ENCODE data around the gene HCLS1. TPM values are rescaled to one million over a fixed set of nuclear protein-coding genes. Genes with fewer than 3 reads are reported as not detected.
"Not testable (repeated sequence)": the region's sequence is repeated elsewhere in the genome, so short reads cannot be mapped to it uniquely, and the experiment has no call there.

The HCLS1 gene
- total and polyA plus RNA-seq, 3 experiments from 2014 or later: 184 to 493 (median 197) TPM

DNA sequence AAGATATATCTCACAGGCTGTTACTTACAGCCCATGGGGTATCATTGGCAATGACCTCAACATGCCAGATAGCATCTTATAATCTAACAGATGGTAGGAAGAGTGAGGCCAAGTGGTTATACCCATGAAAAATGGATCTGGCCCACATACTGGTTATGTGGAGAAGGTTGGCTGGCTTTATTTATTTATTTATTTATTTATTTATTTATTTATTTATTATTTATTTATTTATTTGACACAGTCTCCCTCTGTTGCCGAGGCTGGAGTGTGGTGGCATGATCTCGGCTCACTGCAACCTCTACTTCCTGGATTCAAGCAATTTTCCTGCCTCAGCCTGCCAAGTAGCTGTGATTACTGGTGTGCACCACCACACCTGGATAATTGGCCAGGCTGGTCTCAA is 55.9 kb downstream of the HCLS1 start:
- H3K36me3 Mint-ChIP-seq: no peaks in the 10 kb centered on the region
- no peaks in the 10 kb centered on the region for H3K9me3 Mint-ChIP-seq
- no peaks in the 10 kb centered on the region for H3K27me3 Mint-ChIP-seq
- Histone ChIP-seq H3K27ac (ENCODE audit: low read depth, low read length) (no peak overlapping the region), H3K4me1 (ENCODE audit: insufficient read depth, low read length) (no peaks in the 10 kb centered on the region), H3K36me3 (ENCODE audit: insufficient read depth, low read length) (no peaks in the 10 kb centered on the region), H3K27me3 (ENCODE audit: insufficient read depth, low read length, poor library complexity, severe bottlenecking) (no peaks in the 10 kb centered on the region), H3K9me3 (ENCODE audit: low read length) (no peaks in the 10 kb centered on the region), H3K4me3 (ENCODE audit: low read length) (no peak overlapping the region)
- H3K4me3 Mint-ChIP-seq: no peak overlapping the region
- no peaks in the 10 kb centered on the region for H3K4me1 Mint-ChIP-seq
- ChIA-PET CTCF (no interaction called here), POLR2A (no interaction called here)
- no peak overlapping the region for H3K27ac Mint-ChIP-seq
- no peak for DNase-seq

GRCh38 chr3:121601212-121601812 is 59.4 kb downstream of the HCLS1 start:
- Mint-ChIP-seq H3K9me3 (no peaks in the 10 kb centered on the region), H3K27ac (no peak overlapping the region), H3K4me3 (no peak overlapping the region), H3K36me3 (no peaks in the 10 kb centered on the region), H3K27me3 (no peaks in the 10 kb centered on the region), H3K4me1 (no peaks in the 10 kb centered on the region)
- ChIA-PET CTCF (no interaction called here), POLR2A (no interaction called here)
- no peaks in the 10 kb centered on the region for H3K27me3 ChIP-seq (ENCODE audit: insufficient read depth, low read length, poor library complexity, severe bottlenecking)
- no peak overlapping the region for H3K27ac ChIP-seq (ENCODE audit: low read depth, low read length)
- no peaks in the 10 kb centered on the region for H3K4me1 ChIP-seq (ENCODE audit: insufficient read depth, low read length)
- H3K4me3 ChIP-seq (ENCODE audit: low read length): no peak overlapping the region
- no peaks in the 10 kb centered on the region for H3K9me3 ChIP-seq (ENCODE audit: low read length)
- DNase-seq: no peak
- H3K36me3 ChIP-seq (ENCODE audit: insufficient read depth, low read length): no peaks in the 10 kb centered on the region

DNA sequence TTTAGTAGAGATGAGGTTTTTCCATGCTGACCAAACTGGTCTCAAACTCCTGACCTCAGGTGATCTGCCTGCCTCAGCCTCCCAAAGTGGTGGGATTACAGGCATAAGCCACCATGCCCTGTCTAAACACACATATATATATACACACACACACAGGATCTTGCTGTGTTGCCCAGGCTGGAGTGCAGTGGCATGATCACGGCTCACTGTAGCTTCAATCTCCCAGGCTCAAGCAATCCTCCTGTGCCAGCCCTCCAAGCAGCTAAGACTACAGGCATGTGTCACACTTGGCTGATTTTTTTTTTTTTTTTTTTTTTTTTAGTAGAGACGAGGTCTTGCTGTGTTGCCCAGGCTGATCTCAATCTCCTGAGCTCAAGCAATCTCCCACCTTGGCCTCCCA is 60.8 kb downstream of the HCLS1 start:
- H3K27me3 ChIP-seq (ENCODE audit: insufficient read depth, low read length, poor library complexity, severe bottlenecking); H3K4me3 ChIP-seq (ENCODE audit: low read length); H3K9me3 ChIP-seq (ENCODE audit: low read length); CTCF ChIA-PET; DNase-seq; H3K36me3 Mint-ChIP-seq; H3K4me1 Mint-ChIP-seq; H3K27ac ChIP-seq (ENCODE audit: low read depth, low read length); H3K4me1 ChIP-seq (ENCODE audit: insufficient read depth, low read length); H3K27ac Mint-ChIP-seq; H3K9me3 Mint-ChIP-seq; H3K4me3 Mint-ChIP-seq; POLR2A ChIA-PET; H3K27me3 Mint-ChIP-seq; H3K36me3 ChIP-seq (ENCODE audit: insufficient read depth, low read length): not testable (repeated sequence)

GRCh38 chr3:121598564-121598963 is 62.1 kb downstream of the HCLS1 start:
- Mint-ChIP-seq H3K4me3 (no peak overlapping the region), H3K9me3 (no peaks in the 10 kb centered on the region), H3K36me3 (no peaks in the 10 kb centered on the region), H3K27me3 (no peaks in the 10 kb centered on the region), H3K27ac (no peak overlapping the region), H3K4me1 (no peaks in the 10 kb centered on the region)
- ChIA-PET POLR2A (no interaction called here), CTCF (no interaction called here)
- DNase-seq: no peak
- Histone ChIP-seq H3K4me3 (ENCODE audit: low read length) (no peak overlapping the region), H3K27ac (ENCODE audit: low read depth, low read length) (no peak overlapping the region), H3K36me3 (ENCODE audit: insufficient read depth, low read length) (no peaks in the 10 kb centered on the region), H3K4me1 (ENCODE audit: insufficient read depth, low read length) (no peaks in the 10 kb centered on the region), H3K27me3 (ENCODE audit: insufficient read depth, low read length, poor library complexity, severe bottlenecking) (no peaks in the 10 kb centered on the region), H3K9me3 (ENCODE audit: low read length) (no peaks in the 10 kb centered on the region)

DNA sequence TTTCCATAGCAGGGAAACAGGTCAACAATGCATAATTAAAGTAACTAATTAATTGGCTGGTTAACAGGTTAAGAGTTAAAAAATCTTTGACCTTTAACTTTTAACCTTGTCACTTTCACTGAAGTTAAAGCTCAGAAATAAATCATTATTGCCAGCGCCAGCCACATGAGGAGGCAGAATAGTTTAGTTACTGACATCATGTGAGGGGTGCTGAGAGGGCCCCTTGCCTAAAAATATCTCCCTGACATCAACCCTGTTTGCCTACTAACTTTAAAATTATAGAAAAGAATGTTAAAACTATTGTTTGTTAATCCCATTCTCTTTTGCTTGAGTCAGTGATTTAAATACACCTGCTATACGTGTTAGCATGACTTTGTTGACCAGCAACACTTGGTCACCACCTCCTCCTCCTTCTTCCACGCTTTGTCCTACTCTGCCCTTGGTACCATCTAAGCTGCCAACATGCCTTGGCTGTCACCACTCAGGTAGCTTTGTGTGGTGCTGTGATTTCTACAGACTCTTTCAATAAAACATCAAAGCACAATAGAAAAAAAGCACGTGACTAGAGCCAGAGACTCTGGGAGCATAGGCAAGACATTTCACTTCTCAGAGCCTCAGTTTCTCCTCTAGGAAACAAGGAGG is 64.8 kb downstream of the HCLS1 start:
- H3K4me1 Mint-ChIP-seq: no peaks in the 10 kb centered on the region
- no peaks in the 10 kb centered on the region for H3K4me1 ChIP-seq (ENCODE audit: insufficient read depth, low read length)
- ChIA-PET CTCF (no interaction called here), POLR2A (no interaction called here)
- H3K27me3 ChIP-seq (ENCODE audit: insufficient read depth, low read length, poor library complexity, severe bottlenecking): no peaks in the 10 kb centered on the region
- H3K36me3 Mint-ChIP-seq: no peaks in the 10 kb centered on the region
- H3K27me3 Mint-ChIP-seq: no peaks in the 10 kb centered on the region
- DNase-seq: no peak
- no peaks in the 10 kb centered on the region for H3K36me3 ChIP-seq (ENCODE audit: insufficient read depth, low read length)
- H3K4me3 Mint-ChIP-seq: no peak overlapping the region
- H3K27ac Mint-ChIP-seq: no peak overlapping the region
- no peaks in the 10 kb centered on the region for H3K9me3 ChIP-seq (ENCODE audit: low read length)
- H3K9me3 Mint-ChIP-seq: no peaks in the 10 kb centered on the region
- no peak overlapping the region for H3K27ac ChIP-seq (ENCODE audit: low read depth, low read length)
- no peak overlapping the region for H3K4me3 ChIP-seq (ENCODE audit: low read length)

DNA sequence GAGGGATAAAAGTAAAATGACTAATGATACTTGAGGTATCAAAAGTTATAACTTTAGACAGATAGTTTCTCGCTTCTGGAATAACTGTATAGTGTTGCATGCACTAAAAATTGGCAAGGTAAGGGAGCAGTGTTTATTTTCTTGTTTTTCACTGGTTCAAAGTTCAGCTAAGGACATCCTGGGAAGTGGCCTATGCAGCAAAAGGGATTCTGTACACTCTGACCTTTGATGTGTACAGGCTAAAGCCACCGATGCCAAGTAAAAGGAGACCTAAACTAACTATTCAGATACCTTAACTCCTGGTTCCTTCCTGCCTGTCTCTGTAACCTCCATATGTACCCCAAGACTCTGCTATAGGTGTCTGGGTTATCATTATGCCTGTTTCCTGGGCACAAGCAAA is 65.9 kb downstream of the HCLS1 start:
- DNase-seq: no peak

DNA sequence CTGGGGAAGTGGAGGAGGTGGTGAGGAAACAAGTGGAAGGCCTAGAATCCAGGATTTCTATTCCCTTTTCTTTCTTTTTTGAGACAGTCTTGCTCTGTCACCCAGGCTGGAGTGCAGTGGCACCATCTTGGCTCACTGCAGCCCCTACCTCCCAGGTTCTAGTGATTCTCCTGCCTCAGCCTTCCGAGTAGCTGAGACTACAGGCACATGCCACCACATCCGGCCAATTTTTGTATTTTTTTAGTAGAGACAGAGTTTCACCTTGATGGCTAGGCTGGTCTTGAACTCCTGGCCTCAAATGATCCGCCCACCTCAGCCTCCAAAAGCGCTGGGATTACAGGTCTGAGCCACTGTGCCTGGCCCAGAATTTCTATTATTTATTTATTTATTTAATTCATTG is 66.9 kb downstream of the HCLS1 start:
- H3K4me3 Mint-ChIP-seq; H3K9me3 Mint-ChIP-seq; H3K4me1 Mint-ChIP-seq; H3K36me3 ChIP-seq (ENCODE audit: insufficient read depth, low read length); H3K27me3 Mint-ChIP-seq; DNase-seq; H3K27me3 ChIP-seq (ENCODE audit: insufficient read depth, low read length, poor library complexity, severe bottlenecking); POLR2A ChIA-PET; H3K27ac Mint-ChIP-seq; H3K36me3 Mint-ChIP-seq; CTCF ChIA-PET; H3K4me1 ChIP-seq (ENCODE audit: insufficient read depth, low read length); H3K27ac ChIP-seq (ENCODE audit: low read depth, low read length); H3K9me3 ChIP-seq (ENCODE audit: low read length); H3K4me3 ChIP-seq (ENCODE audit: low read length): not testable (repeated sequence)

More for the DNA sequence above, 65.9 kb downstream of the HCLS1 start:
- Histone ChIP-seq H3K36me3 (ENCODE audit: insufficient read depth, low read length) (no peaks in the 10 kb centered on the region), H3K27me3 (ENCODE audit: insufficient read depth, low read length, poor library complexity, severe bottlenecking) (no peaks in the 10 kb centered on the region), H3K27ac (ENCODE audit: low read depth, low read length) (no peak overlapping the region), H3K4me3 (ENCODE audit: low read length) (no peak overlapping the region), H3K9me3 (ENCODE audit: low read length) (no peaks in the 10 kb centered on the region), H3K4me1 (ENCODE audit: insufficient read depth, low read length) (no peaks in the 10 kb centered on the region)
- no peaks in the 10 kb centered on the region for H3K4me1 Mint-ChIP-seq
- ChIA-PET POLR2A (no interaction called here), CTCF (no interaction called here)
- H3K4me3 Mint-ChIP-seq: no peak overlapping the region
- H3K36me3 Mint-ChIP-seq: no peaks in the 10 kb centered on the region
- H3K9me3 Mint-ChIP-seq: no peaks in the 10 kb centered on the region
- peak overlapping the region in 1 of 8 donors; percentile 2 for H3K27ac Mint-ChIP-seq
- H3K27me3 Mint-ChIP-seq: no peaks in the 10 kb centered on the region

DNA sequence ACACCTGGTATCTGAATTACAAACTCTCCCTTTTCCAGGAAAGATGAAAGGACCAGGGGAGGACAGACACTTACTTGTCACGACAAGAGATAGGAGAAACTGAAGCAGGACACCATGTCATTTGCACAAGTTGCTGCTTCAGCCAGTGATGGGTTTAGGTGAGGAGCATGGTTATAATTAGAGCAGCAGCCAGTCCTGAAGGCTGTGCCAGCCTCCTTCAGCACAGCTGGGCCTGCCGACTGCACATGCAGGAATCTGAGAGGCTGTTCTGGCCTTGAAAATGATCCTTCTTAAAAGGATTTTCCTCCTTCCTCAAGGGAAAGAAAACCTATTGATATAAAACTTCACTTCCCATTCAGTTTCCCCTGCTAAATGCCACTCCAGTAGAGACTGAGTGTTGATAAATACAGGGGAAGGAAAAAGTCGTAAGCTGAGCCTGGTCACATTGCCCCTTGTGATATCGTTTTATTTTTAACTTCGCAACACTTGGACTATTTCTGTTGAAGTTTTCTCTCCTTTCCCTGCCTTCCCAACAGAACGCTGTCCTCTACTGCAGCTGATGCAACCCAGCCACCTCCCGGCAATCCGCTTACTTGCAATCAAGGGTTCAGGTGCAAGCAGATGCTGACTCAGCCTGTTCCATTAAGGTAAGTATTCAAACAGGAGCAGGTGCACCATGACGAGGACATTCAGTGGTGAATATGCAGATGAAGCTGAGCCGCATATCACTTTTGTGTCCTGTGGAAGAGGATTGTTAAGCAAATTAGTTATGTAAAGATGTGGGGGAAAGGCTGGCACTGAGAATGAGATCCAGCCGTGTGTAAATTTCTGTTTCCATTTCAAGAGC is 67.6 kb downstream of the HCLS1 start, which contains the start of gene FBXO40:
FBXO40 (plus strand) TSS at position 524 of the 847 bp plus-strand sequence. CDS start 27,197 bp downstream, outside the sequence.
- Mint-ChIP-seq H3K36me3 (no peaks in the 10 kb centered on the region), H3K27ac (no peak within 1 kb of the TSS), H3K4me3 (no peak within 1 kb of the TSS), H3K9me3 (no peaks in the 10 kb centered on the region), H3K4me1 (no peaks in the 10 kb centered on the region), H3K27me3 (no peaks in the 10 kb centered on the region)
- Histone ChIP-seq H3K36me3 (ENCODE audit: insufficient read depth, low read length) (no peaks in the 10 kb centered on the region), H3K9me3 (ENCODE audit: low read length) (no peaks in the 10 kb centered on the region), H3K27ac (ENCODE audit: low read depth, low read length) (no peak within 1 kb of the TSS), H3K27me3 (ENCODE audit: insufficient read depth, low read length, poor library complexity, severe bottlenecking) (no peaks in the 10 kb centered on the region), H3K4me3 (ENCODE audit: low read length) (no peak within 1 kb of the TSS), H3K4me1 (ENCODE audit: insufficient read depth, low read length) (no peaks in the 10 kb centered on the region)
- ChIA-PET POLR2A (no interaction called here), CTCF (no interaction called here)
- DNase-seq: no peak
